B cell (primary cell): ENCODE data around the gene ABHD1. TPM values are rescaled to one million over a fixed set of nuclear protein-coding genes. Genes with fewer than 3 reads are reported as not detected.
A peak's percentile ranks its signal among the peaks of the same experiment; 100 is the strongest.

Experiments used
- ATAC-seq: fragments of 200-7000 bp; cut with Tn5 transposase; one replicate; pipeline ENCODE4 v1.10.0; 2021; ENCODE audit warnings: low read depth, mild to moderate bottlenecking, moderate number of reproducible peaks, moderate library complexity
- CTCF ChIA-PET: fragments of 350-600 bp; sonication (Branson Sonifier 250); formaldehyde crosslinking; loops from one replicate; lab custom pipeline; 2021; ENCODE audit warnings: antibody characterized with exemption, inconsistent platforms; lab: Charles Lee
- POLR2A ChIA-PET: fragments of 350-600 bp; sonication (Branson Sonifier 250); formaldehyde crosslinking; loops from one replicate; lab custom pipeline; 2021; ENCODE audit warnings: antibody characterized with exemption; lab: Charles Lee
- DNase-seq: peaks from one replicate; pipeline ENCODE4 v3.0.0; 2013
- H2AFZ ChIP-seq: 2 replicates; pipeline ENCODE4 v1.6.1; 2012; ENCODE audit warnings: mild to moderate bottlenecking, low read depth, low read length; ENCODE audit not compliant: insufficient read depth, poor library complexity, severe bottlenecking
- H3K27ac ChIP-seq, 2 donors: 1 replicate in 1 of 2; 2 replicates in 1 of 2; pipeline ENCODE4 v1.5.1; 2012 to 2013; ENCODE audit warnings: low read length in 2 of 2, mild to moderate bottlenecking in 2 of 2, moderate library complexity in 1 of 2
- H3K27me3 ChIP-seq, 4 experiments: fragments of 200-600 bp in 1 of 4; sonication (generic) in 1 of 4; replicated peaks in 1 of 4; 1 replicate in 2 of 4; 2 replicates in 2 of 4; pipeline versions ENCODE4 v1.6.1 to v1.7.0; 2013 to 2016; ENCODE audit warnings: low read length in 3 of 4, mild to moderate bottlenecking in 2 of 4, mixed read lengths in 1 of 4, moderate library complexity in 1 of 4; ENCODE audit not compliant: insufficient read depth in 4 of 4, control insufficient read depth in 3 of 4; ENCODE audit errors: control extremely low read depth in 1 of 4
- H3K36me3 ChIP-seq, 2 experiments: replicated peaks in 1 of 2; 1 replicate in 1 of 2; 2 replicates in 1 of 2; pipeline versions ENCODE4 v1.6.1 to v1.7.1; 2013; ENCODE audit warnings: low read length in 1 of 2; ENCODE audit not compliant: insufficient read depth in 2 of 2, control insufficient read depth in 1 of 2; ENCODE audit errors: control extremely low read depth in 1 of 2, extremely low read depth in 1 of 2
- H3K4me1 ChIP-seq, 2 donors: fragments of 200-600 bp in 1 of 2; sonication (generic) in 1 of 2; 1 replicate in 1 of 2; 2 replicates in 1 of 2; pipeline versions ENCODE4 v1.5.1 to v1.6.1; 2013 to 2017; ENCODE audit warnings: low read length in 2 of 2; ENCODE audit not compliant: control insufficient read depth in 2 of 2, insufficient read depth in 2 of 2
- H3K4me2 ChIP-seq: replicated peaks from 2 replicates; pipeline ENCODE3; 2012; ENCODE audit warnings: mild to moderate bottlenecking, low read depth, low read length; ENCODE audit not compliant: poor library complexity, severe bottlenecking
- H3K4me3 ChIP-seq, 5 experiments: fragments of 200-600 bp in 1 of 5; sonication (generic) in 1 of 5; 1 replicate in 3 of 5; 2 replicates in 2 of 5; pipeline versions ENCODE4 v1.5.1 to v1.7.0; 2011 to 2016; ENCODE audit warnings: low read length in 4 of 5, mild to moderate bottlenecking in 4 of 5, low read depth in 2 of 5, control low read depth in 1 of 5, moderate library complexity in 1 of 5; ENCODE audit not compliant: insufficient read depth in 1 of 5; ENCODE audit errors: control extremely low read depth in 1 of 5, extremely low read depth in 1 of 5
- H3K79me2 ChIP-seq: fragments of 200-600 bp; sonication (generic); one replicate; pipeline ENCODE4 v1.6.0; 2016; ENCODE audit warnings: low read length; ENCODE audit not compliant: control insufficient read depth, insufficient read depth
- H3K9ac ChIP-seq: fragments of 200-600 bp; sonication (generic); 2 replicates; pipeline ENCODE4 v1.6.1; 2017; ENCODE audit warnings: mild to moderate bottlenecking, low read length, moderate library complexity
- H3K9me3 ChIP-seq, 3 donors: one replicate each; pipeline versions ENCODE4 v1.6.1 to v1.7.1; 2013; ENCODE audit warnings: low read length in 2 of 3; ENCODE audit not compliant: control insufficient read depth in 2 of 3, insufficient read depth in 1 of 3; ENCODE audit errors: control extremely low read depth in 1 of 3
- H4K20me1 ChIP-seq: 2 replicates; pipeline ENCODE4 v1.6.0; 2012; ENCODE audit warnings: mild to moderate bottlenecking, low read length; ENCODE audit not compliant: insufficient read depth, control insufficient read depth, poor library complexity, severe bottlenecking
- H3K27ac Mint-ChIP-seq: one replicate; pipeline ENCODE4 v1.8.0; 2021; ENCODE audit warnings: mixed read lengths
- H3K27me3 Mint-ChIP-seq: one replicate; pipeline ENCODE4 v1.8.0; 2021; ENCODE audit warnings: mixed read lengths
- H3K4me1 Mint-ChIP-seq: one replicate; pipeline ENCODE4 v1.8.0; 2021; ENCODE audit warnings: mixed read lengths
- H3K4me3 Mint-ChIP-seq: one replicate; pipeline ENCODE4 v1.8.0; 2021; ENCODE audit warnings: mixed read lengths
- H3K9me3 Mint-ChIP-seq: one replicate; pipeline ENCODE4 v1.8.0; 2022; ENCODE audit warnings: mixed read lengths; ENCODE audit not compliant: insufficient read depth
- EZH2 ChIP-seq: IDR thresholded peaks from 2 replicates; pipeline ENCODE4 v1.6.1; 2012; ENCODE audit warnings: borderline replicate concordance, low read depth, mild to moderate bottlenecking, moderate library complexity, low read length; ENCODE audit not compliant: insufficient read depth, poor library complexity, severe bottlenecking
- WGBS: methylation state at CpG from one replicate; pipeline ENCODE4 v1.1.5; 2013; ENCODE audit warnings: missing lambda C conversion rate; ENCODE audit not compliant: insufficient coverage; 5-methylcytosine and 5-hydroxymethylcytosine counted together
- intact Hi-C: fragments of 100-400 bp; cut with micrococcal nuclease; formaldehyde crosslinking; loops from one replicate; pipeline ENCODE4 v1.10.0; 2022
- polyA plus RNA-seq: library from polyadenylated mRNA; depleted of rRNA; stranded (reverse); fragments of >200 nt; gene quantifications from 2 replicates; pipeline ENCODE4 v1.2.3, GENCODE V29; 2012
- total RNA-seq, 2 donors: library from RNA; stranded (reverse); fragments of 120-200 nt in 1 of 2; gene quantifications; 1 replicate in 1 of 2; 2 replicates in 1 of 2; pipeline versions ENCODE4 v1.2.3 to v1.2.4, GENCODE V29; 2013 to 2022
- TF ChIP-seq, protein P1 (sequence below): fragments of 200-600 bp; IDR thresholded peaks from one replicate; pipeline ENCODE4 v1.8.0; 2022; ENCODE audit warnings: antibody characterized with exemption, mild to moderate bottlenecking

Gene ABHD1
- total and polyA plus RNA-seq, 2 donors (not counting 1 experiment from before 2014, with no cell fraction given) = 1.5 to 2.7 TPM

DNA sequence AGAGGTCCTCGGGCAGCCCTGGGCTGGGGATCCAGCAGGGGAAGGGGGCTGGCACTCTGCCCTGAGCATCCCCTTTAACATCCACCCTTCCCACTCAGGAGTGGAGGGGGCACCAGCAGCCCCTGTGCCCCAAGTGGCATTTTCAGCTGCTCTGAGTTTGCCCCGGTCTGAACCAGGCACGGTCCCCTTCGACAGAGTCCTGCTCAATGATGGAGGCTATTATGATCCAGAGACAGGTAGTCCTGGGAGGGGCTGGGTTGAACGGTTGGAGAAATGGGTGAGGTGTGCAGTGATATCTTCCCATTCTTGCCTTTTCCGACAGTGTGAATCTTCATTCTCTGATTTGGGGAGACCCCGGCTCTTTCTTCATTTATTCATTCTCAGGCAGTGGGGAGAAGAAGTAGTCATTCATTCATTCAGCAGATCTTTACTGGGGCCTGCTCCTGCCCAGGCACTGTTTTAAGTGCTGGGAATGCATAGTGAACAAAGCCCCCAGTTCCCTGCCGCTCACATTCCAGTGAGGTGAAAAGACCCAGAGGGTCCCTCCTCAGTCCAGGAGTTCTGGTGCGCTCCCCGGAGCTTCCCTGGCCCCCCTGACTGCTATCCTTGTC is 38.4 kb upstream of the ABHD1 start:
- intact Hi-C loops = loop anchor here (5.0 to 10.0 kb wide), 4 partner anchors 123 to 1790 kb away; partner anchors contain the start of genes ASXL2, CENPA and TRMT61B
- ATAC-seq (no peak), DNase-seq (no peak)
- H3K9ac ChIP-seq = peak overlapping the region; percentile 86
- H3K36me3 ChIP-seq = no peaks in the 10 kb centered on the region
- H3K4me1 ChIP-seq = peaks cover 26 to 38% of the 10 kb centered on the region in 2 donors
- H3K27ac ChIP-seq = peak overlapping the region in 1 of 2 donors; percentile 81
- peaks cover 28% of the 10 kb centered on the region for H3K4me1 Mint-ChIP-seq
- H4K20me1 ChIP-seq = no peaks in the 10 kb centered on the region
- peak overlapping the region; percentile 32 for H3K27ac Mint-ChIP-seq
- peak overlapping the region; percentile 16 to 91 (median 66) for H3K4me3 ChIP-seq
- peak overlapping the region; percentile 91 for H3K4me3 Mint-ChIP-seq
- no peaks in the 10 kb centered on the region for H3K9me3 Mint-ChIP-seq
- CTCF ChIA-PET = interaction anchor here (0.6 to 4.7 kb wide), 6 partner anchors 11 to 218 kb away, joined by 3 to 27 read pairs (median 8); partner anchors contain the start of genes AGBL5 and OST4
- peak overlapping the region; percentile 97 for H2AFZ ChIP-seq
- WGBS = 68% methylated on average over 7 of the region's 10 CpGs
- no peaks in the 10 kb centered on the region for H3K9me3 ChIP-seq
- H3K79me2 ChIP-seq = peaks cover 4% of the 10 kb centered on the region
- no peak for TF ChIP-seq EZH2
- TF ChIP-seq, protein P1, sequence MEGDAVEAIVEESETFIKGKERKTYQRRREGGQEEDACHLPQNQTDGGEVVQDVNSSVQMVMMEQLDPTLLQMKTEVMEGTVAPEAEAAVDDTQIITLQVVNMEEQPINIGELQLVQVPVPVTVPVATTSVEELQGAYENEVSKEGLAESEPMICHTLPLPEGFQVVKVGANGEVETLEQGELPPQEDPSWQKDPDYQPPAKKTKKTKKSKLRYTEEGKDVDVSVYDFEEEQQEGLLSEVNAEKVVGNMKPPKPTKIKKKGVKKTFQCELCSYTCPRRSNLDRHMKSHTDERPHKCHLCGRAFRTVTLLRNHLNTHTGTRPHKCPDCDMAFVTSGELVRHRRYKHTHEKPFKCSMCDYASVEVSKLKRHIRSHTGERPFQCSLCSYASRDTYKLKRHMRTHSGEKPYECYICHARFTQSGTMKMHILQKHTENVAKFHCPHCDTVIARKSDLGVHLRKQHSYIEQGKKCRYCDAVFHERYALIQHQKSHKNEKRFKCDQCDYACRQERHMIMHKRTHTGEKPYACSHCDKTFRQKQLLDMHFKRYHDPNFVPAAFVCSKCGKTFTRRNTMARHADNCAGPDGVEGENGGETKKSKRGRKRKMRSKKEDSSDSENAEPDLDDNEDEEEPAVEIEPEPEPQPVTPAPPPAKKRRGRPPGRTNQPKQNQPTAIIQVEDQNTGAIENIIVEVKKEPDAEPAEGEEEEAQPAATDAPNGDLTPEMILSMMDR = no peak
- peak overlapping the region; percentile 97 for H3K4me2 ChIP-seq
- H3K27me3 ChIP-seq = no peaks in the 10 kb centered on the region
- H3K27me3 Mint-ChIP-seq = no peaks in the 10 kb centered on the region
- POLR2A ChIA-PET = interaction anchor here (0.8 to 1.2 kb wide), 2 partner anchors 34 to 286 kb away, joined by 3 read pairs; partner anchors contain the start of gene AGBL5

DNA sequence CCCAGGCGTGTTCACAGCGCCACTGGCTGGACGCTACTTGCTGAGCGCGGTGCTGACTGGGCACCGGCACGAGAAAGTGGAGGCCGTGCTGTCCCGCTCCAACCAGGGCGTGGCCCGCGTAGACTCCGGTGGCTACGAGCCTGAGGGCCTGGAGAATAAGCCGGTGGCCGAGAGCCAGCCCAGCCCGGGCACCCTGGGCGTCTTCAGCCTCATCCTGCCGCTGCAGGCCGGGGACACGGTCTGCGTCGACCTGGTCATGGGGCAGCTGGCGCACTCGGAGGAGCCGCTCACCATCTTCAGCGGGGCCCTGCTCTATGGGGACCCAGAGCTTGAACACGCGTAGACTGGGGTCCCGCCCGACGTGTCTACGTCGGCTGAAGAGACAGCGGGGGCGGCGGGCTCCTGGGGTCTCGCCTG is 37.9 kb upstream of the ABHD1 start:
- H3K4me1 Mint-ChIP-seq = peaks cover 28% of the 10 kb centered on the region
- H3K27ac Mint-ChIP-seq = peak overlapping the region; percentile 50
- peaks cover 24 to 36% of the 10 kb centered on the region in 2 donors for H3K4me1 ChIP-seq
- ATAC-seq (no peak), DNase-seq (no peak)
- H3K79me2 ChIP-seq = peaks cover 4% of the 10 kb centered on the region
- ChIA-PET CTCF (interaction anchor here (1.0 to 3.4 kb wide), 4 partner anchors 13 to 218 kb away, joined by 3 to 14 read pairs (median 8); partner anchors contain the start of gene OST4), POLR2A (interaction anchor here (0.5 to 1.2 kb wide), 4 partner anchors 14 to 286 kb away, joined by 3 read pairs; partner anchors contain the start of genes AGBL5 and OST4)
- no peaks in the 10 kb centered on the region for H3K9me3 ChIP-seq
- peak overlapping the region; percentile 97 for H2AFZ ChIP-seq
- H4K20me1 ChIP-seq = no peaks in the 10 kb centered on the region
- TF ChIP-seq, protein P1 = no peak
- TF ChIP-seq EZH2 = no peak
- peak overlapping the region; percentile 16 to 91 (median 66) for H3K4me3 ChIP-seq
- intact Hi-C loops = loop anchor here (1.0 to 10.0 kb wide), 12 partner anchors 11 to 1789 kb away; partner anchors contain the start of genes ABHD1, AGBL5, ASXL2 and CAD
- WGBS = 3% methylated on average over 38 of the region's 38 CpGs
- no peaks in the 10 kb centered on the region for H3K36me3 ChIP-seq
- peak overlapping the region; percentile 97 for H3K4me2 ChIP-seq
- H3K9ac ChIP-seq = peak overlapping the region; percentile 86
- no peaks in the 10 kb centered on the region for H3K27me3 ChIP-seq
- peak overlapping the region; percentile 68 to 81 for H3K27ac ChIP-seq
- H3K27me3 Mint-ChIP-seq = no peaks in the 10 kb centered on the region
- no peaks in the 10 kb centered on the region for H3K9me3 Mint-ChIP-seq
- peak overlapping the region; percentile 91 for H3K4me3 Mint-ChIP-seq
